RWPE1 (cell line): ENCODE measurements around the gene NUDCD2.

ENCODE experiments used
- CTCF ChIA-PET: fragments of 350-600 bp; sonication (Branson Sonifier 250); formaldehyde crosslinking; extraction: SDS; loops from one replicate; lab custom pipeline; 2021; lab: Yijun Ruan, JAX
- POLR2A ChIA-PET: fragments of 400-600 bp; formaldehyde crosslinking; extraction: SDS; loops from one replicate; lab custom pipeline; 2020; ENCODE audit warnings: antibody characterized with exemption; ENCODE audit not compliant: low non-redundant PET; lab: Yijun Ruan, JAX
- DNase-seq: peaks from one replicate; pipeline ENCODE4 v3.0.0; 2012; ENCODE audit warnings: low spot score
- H3K27ac ChIP-seq: fragments of 450-650 bp; 2 replicates; pipeline ENCODE4 v1.5.1; 2017
- CTCF ChIP-seq: fragments of 450-650 bp; conservative IDR thresholded peaks from 2 replicates; pipeline ENCODE4 v1.5.1; 2017; ENCODE audit warnings: low read depth, mild to moderate bottlenecking

The NUDCD2 gene, protein sequence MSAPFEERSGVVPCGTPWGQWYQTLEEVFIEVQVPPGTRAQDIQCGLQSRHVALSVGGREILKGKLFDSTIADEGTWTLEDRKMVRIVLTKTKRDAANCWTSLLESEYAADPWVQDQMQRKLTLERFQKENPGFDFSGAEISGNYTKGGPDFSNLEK

DNA sequence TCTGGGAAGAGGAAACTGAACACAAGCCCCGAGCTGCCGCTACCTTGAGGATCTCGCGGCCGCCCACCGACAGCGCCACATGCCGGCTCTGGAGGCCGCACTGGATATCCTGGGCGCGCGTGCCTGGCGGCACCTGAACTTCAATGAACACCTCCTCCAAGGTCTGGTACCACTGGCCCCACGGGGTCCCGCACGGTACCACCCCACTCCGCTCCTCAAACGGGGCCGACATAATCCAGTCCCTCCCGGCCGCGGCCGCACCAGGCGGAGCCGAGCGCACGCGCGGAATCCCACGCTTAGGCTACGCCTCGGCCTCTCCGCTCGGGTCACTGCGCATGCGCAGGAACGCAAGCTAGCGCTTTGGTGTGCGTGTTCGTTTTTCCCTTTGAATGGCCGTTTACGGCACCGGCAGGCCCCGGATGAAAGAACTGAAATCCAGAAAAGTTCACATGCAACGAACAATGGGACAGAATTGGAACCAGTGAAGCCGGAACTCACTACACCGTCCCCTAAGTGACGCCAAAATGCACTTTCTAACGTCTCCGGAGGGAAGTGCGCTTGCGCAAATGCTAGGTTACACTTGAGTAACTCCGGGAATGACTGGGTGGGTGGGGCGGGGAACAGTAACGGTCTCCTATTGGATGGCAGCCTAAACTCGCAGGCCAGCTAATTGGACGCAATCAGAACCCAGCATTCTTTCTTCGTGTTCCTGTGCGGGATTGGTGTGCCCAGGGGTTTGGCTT, at the start of gene NUDCD2:
Gene NUDCD2, minus strand, starts transcription at position 284 of the 743 bp plus-strand sequence. Its CDS starts 52 bp downstream, at position 232.
- DNase-seq: peak; percentile 99
- ChIA-PET CTCF (interaction anchor here (0.5 to 2.4 kb wide), 3 partner anchors 11 to 48 kb away, joined by 3 to 7 read pairs (median 7); no protein-coding TSS in a partner anchor), POLR2A (interaction anchor here (1.1 to 1.7 kb wide), 4 partner anchors 22 to 49 kb away, joined by 3 to 7 read pairs (median 6); partner anchors contain the start of genes CCNG1 and MAT2B)
- TF ChIP-seq CTCF: peak; percentile 34
- H3K27ac ChIP-seq: peak within 1 kb of the TSS; percentile 99

DNA sequence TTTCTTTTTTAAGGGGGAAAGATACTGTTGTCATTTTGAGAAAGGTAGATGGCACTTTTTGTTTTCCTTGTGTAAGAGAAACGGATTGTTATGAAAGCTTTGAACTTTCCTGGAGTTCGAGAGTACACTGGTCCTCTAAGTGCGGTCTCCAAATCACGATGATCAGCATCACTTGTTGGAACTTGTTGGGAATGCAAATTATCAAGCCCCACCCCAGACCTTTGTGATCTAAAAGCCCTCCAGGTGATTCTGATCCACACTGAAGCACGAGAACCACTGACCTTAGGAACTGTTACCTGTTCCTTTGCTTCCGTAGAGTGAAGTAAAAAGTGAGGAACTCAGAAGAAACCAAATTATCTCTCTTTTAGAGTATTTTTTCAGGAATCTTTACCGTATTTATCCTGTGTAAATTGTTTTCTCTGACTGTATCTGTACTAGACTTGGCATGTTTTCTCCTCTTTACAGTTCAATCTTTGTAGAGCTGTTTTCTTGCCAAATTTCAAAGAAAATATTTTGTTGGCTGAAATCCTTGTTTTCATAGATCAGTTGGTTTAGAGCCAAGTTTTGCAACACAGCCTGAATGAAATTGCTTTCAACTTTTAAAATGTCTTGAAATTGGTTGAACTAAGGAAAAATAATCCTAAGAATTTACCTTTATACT, 49.5 kb upstream of the NUDCD2 start:
- POLR2A ChIA-PET: interaction anchor here (0.6 to 1.3 kb wide), 2 partner anchors 42 to 49 kb away, joined by 3 to 4 read pairs; partner anchors contain the start of genes HMMR and NUDCD2
- DNase-seq: peak; percentile 94
- no peak overlapping the region for H3K27ac ChIP-seq
- TF ChIP-seq CTCF: no peak
- CTCF ChIA-PET: interaction anchor here (0.6 kb wide), 2 partner anchors 123 to 807 kb away, joined by 3 read pairs; no protein-coding TSS in a partner anchor

GRCh38 chr5:163508753-163509152, 48.9 kb upstream of the NUDCD2 start:
- POLR2A ChIA-PET: interaction anchor here (1.3 kb wide), 1 partner anchor 48 kb away, joined by 3 read pairs; the partner anchor contains the start of genes HMMR and NUDCD2
- no peak for TF ChIP-seq CTCF
- CTCF ChIA-PET: interaction anchor here (1.6 kb wide), 1 partner anchor 48 kb away, joined by 7 read pairs; the partner anchor contains the start of genes HMMR and NUDCD2
- peak overlapping the region; percentile 88 for H3K27ac ChIP-seq
- DNase-seq: no peak

GRCh38 chr5:163506726-163507125, 46.8 kb upstream of the NUDCD2 start:
- CTCF ChIA-PET: no interaction called here
- no peak overlapping the region for H3K27ac ChIP-seq
- peak; percentile 45 for DNase-seq
- TF ChIP-seq CTCF: no peak
- POLR2A ChIA-PET: interaction anchor here (0.6 to 1.0 kb wide), 2 partner anchors 12 to 46 kb away, joined by 3 to 6 read pairs; partner anchors contain the start of gene HMMR

GRCh38 chr5:163506095-163506457, 46.2 kb upstream of the NUDCD2 start:
- peak; percentile 31 for DNase-seq
- POLR2A ChIA-PET: interaction anchor here (0.6 to 1.1 kb wide), 5 partner anchors 11 to 68 kb away, joined by 3 to 7 read pairs (median 3); partner anchors contain the start of genes HMMR and NUDCD2
- CTCF ChIA-PET: interaction anchor here (0.5 to 1.2 kb wide), 2 partner anchors 17 to 195 kb away, joined by 3 to 6 read pairs; no protein-coding TSS in a partner anchor
- TF ChIP-seq CTCF: no peak
- peak overlapping the region; percentile 97 for H3K27ac ChIP-seq
